ENCODE data around the gene SDK2. TPM values are rescaled to one million over a fixed set of nuclear protein-coding genes. Genes with fewer than 3 reads are reported as not detected.

Gene SDK2
- polyA plus RNA-seq, 1 of the 3 experiments (the other 2 are of a cell fraction) = 0.02 TPM

GRCh38 chr17:73431401-73432205, 212.6 kb downstream of the SDK2 start (continued):
- TF ChIP-seq, protein P1, sequence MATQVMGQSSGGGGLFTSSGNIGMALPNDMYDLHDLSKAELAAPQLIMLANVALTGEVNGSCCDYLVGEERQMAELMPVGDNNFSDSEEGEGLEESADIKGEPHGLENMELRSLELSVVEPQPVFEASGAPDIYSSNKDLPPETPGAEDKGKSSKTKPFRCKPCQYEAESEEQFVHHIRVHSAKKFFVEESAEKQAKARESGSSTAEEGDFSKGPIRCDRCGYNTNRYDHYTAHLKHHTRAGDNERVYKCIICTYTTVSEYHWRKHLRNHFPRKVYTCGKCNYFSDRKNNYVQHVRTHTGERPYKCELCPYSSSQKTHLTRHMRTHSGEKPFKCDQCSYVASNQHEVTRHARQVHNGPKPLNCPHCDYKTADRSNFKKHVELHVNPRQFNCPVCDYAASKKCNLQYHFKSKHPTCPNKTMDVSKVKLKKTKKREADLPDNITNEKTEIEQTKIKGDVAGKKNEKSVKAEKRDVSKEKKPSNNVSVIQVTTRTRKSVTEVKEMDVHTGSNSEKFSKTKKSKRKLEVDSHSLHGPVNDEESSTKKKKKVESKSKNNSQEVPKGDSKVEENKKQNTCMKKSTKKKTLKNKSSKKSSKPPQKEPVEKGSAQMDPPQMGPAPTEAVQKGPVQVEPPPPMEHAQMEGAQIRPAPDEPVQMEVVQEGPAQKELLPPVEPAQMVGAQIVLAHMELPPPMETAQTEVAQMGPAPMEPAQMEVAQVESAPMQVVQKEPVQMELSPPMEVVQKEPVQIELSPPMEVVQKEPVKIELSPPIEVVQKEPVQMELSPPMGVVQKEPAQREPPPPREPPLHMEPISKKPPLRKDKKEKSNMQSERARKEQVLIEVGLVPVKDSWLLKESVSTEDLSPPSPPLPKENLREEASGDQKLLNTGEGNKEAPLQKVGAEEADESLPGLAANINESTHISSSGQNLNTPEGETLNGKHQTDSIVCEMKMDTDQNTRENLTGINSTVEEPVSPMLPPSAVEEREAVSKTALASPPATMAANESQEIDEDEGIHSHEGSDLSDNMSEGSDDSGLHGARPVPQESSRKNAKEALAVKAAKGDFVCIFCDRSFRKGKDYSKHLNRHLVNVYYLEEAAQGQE (IDR thresholded peaks at IDR 0.05; ENCODE audit: low read depth, low read length) = no peak
- TF ChIP-seq TCF12 (IDR thresholded peaks at IDR 0.05) = no peak
- TF ChIP-seq RFX5 (IDR thresholded peaks at IDR 0.05; ENCODE audit: low read length) = no peak

- Histone ChIP-seq H3K27me3 (ENCODE audit: insufficient read depth) (no peaks in the 10 kb centered on the region), H3K36me3 (replicated peaks in 1 of 2; ENCODE audit: control insufficient read depth in 1 of 2, insufficient read depth in 2 of 2, low read length in 1 of 2) (no peaks in the 10 kb centered on the region), H3K79me2 (ENCODE audit: insufficient read depth) (no peaks in the 10 kb centered on the region), H3K4me3 (ENCODE audit: low read depth in 2 of 2, low read length in 1 of 2) (no peak overlapping the region), H3K9me2 (no peaks in the 10 kb centered on the region), H4K20me1 (ENCODE audit: insufficient read depth) (no peaks in the 10 kb centered on the region), H2AFZ (ENCODE audit: low read depth) (no peak overlapping the region), H3K27ac (ENCODE audit: low read depth in 2 of 2, low read length in 1 of 2) (no peak overlapping the region), H3K4me2 (no peak overlapping the region), H3F3A (replicated peaks; ENCODE audit: insufficient read depth) (no peaks in the 10 kb centered on the region), H3K9ac (no peak overlapping the region), H3K4me1 (ENCODE audit: control insufficient read depth in 1 of 2, insufficient read depth in 2 of 2, low read depth in 1 of 2, low read length in 1 of 2) (peaks cover 0 to 12% of the 10 kb centered on the region in 2 experiments; a peak in 1 of 4 replicates), H3K9me3 (no peaks in the 10 kb centered on the region)
- POLR2A ChIA-PET = no interaction called here
- WGBS (ENCODE audit: low lambda C conversion rate) = 47% methylated on average over 8 of the region's 8 CpGs
- DNase-seq = no peak
- CTCF ChIA-PET = interaction anchor here (0.9 to 8.7 kb wide), 34 partner anchors 15 to 769 kb away, joined by 3 to 118 read pairs (median 14); partner anchors contain the start of gene SDK2
- no peak for TF ChIP-seq FOSL2 (IDR thresholded peaks at IDR 0.05; ENCODE audit: borderline replicate concordance, low read depth)
- TF ChIP-seq USF2 (IDR thresholded peaks at IDR 0.05; ENCODE audit: borderline replicate concordance, low read depth, low read length) = no peak
Observed at GRCh38 chr17:73430848-73431247, 213.4 kb downstream of the SDK2 start.

- Histone ChIP-seq H3F3A (replicated peaks; ENCODE audit: insufficient read depth) (no peaks in the 10 kb centered on the region), H3K27ac (ENCODE audit: low read depth in 2 of 2, low read length in 1 of 2) (no peak overlapping the region), H3K27me3 (ENCODE audit: insufficient read depth) (no peaks in the 10 kb centered on the region), H3K4me2 (no peak overlapping the region), H3K9me2 (no peaks in the 10 kb centered on the region), H2AFZ (ENCODE audit: low read depth) (no peak overlapping the region), H3K9ac (no peak overlapping the region), H3K4me1 (ENCODE audit: control insufficient read depth in 1 of 2, insufficient read depth in 2 of 2, low read depth in 1 of 2, low read length in 1 of 2) (peaks cover 0 to 12% of the 10 kb centered on the region in 2 experiments; a peak in 1 of 4 replicates), H4K20me1 (ENCODE audit: insufficient read depth) (no peaks in the 10 kb centered on the region), H3K79me2 (ENCODE audit: insufficient read depth) (no peaks in the 10 kb centered on the region), H3K4me3 (ENCODE audit: low read depth in 2 of 2, low read length in 1 of 2) (no peak overlapping the region), H3K36me3 (replicated peaks in 1 of 2; ENCODE audit: control insufficient read depth in 1 of 2, insufficient read depth in 2 of 2, low read length in 1 of 2) (no peaks in the 10 kb centered on the region), H3K9me3 (no peaks in the 10 kb centered on the region)
- no peak for DNase-seq
- 57% methylated on average over 8 of the region's 9 CpGs for WGBS (ENCODE audit: low lambda C conversion rate)
- ChIA-PET CTCF (interaction anchor here (0.7 to 8.7 kb wide), 108 partner anchors 8 to 873 kb away, joined by 3 to 118 read pairs (median 6); partner anchors contain the start of gene SDK2), POLR2A (interaction anchor here (0.7 kb wide), 1 partner anchor 170 kb away, joined by 3 read pairs; no protein-coding TSS in a partner anchor)
- TF ChIP-seq MEF2A (IDR thresholded peaks at IDR 0.05; ENCODE audit: borderline replicate concordance, low read depth) = no peak
- TF ChIP-seq CHD2 (IDR thresholded peaks at IDR 0.05; ENCODE audit: low read length, partially characterized antibody) = no peak
- TF ChIP-seq, protein P2, sequence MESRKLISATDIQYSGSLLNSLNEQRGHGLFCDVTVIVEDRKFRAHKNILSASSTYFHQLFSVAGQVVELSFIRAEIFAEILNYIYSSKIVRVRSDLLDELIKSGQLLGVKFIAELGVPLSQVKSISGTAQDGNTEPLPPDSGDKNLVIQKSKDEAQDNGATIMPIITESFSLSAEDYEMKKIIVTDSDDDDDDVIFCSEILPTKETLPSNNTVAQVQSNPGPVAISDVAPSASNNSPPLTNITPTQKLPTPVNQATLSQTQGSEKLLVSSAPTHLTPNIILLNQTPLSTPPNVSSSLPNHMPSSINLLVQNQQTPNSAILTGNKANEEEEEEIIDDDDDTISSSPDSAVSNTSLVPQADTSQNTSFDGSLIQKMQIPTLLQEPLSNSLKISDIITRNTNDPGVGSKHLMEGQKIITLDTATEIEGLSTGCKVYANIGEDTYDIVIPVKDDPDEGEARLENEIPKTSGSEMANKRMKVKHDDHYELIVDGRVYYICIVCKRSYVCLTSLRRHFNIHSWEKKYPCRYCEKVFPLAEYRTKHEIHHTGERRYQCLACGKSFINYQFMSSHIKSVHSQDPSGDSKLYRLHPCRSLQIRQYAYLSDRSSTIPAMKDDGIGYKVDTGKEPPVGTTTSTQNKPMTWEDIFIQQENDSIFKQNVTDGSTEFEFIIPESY (IDR thresholded peaks at IDR 0.05; ENCODE audit: borderline replicate concordance, low read depth) = no peak
- no peak for TF ChIP-seq RCOR1 (IDR thresholded peaks at IDR 0.05; ENCODE audit: low read length)
- no peak for TF ChIP-seq RXRA (IDR thresholded peaks at IDR 0.05; ENCODE audit: borderline replicate concordance, low read depth)
- TF ChIP-seq, protein P3, sequence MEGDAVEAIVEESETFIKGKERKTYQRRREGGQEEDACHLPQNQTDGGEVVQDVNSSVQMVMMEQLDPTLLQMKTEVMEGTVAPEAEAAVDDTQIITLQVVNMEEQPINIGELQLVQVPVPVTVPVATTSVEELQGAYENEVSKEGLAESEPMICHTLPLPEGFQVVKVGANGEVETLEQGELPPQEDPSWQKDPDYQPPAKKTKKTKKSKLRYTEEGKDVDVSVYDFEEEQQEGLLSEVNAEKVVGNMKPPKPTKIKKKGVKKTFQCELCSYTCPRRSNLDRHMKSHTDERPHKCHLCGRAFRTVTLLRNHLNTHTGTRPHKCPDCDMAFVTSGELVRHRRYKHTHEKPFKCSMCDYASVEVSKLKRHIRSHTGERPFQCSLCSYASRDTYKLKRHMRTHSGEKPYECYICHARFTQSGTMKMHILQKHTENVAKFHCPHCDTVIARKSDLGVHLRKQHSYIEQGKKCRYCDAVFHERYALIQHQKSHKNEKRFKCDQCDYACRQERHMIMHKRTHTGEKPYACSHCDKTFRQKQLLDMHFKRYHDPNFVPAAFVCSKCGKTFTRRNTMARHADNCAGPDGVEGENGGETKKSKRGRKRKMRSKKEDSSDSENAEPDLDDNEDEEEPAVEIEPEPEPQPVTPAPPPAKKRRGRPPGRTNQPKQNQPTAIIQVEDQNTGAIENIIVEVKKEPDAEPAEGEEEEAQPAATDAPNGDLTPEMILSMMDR (IDR thresholded peaks at IDR 0.05) = no peak
- TF ChIP-seq NFIC (IDR thresholded peaks at IDR 0.05; ENCODE audit: borderline replicate concordance) = no peak
- no peak for TF ChIP-seq TEAD4 (IDR thresholded peaks at IDR 0.05; ENCODE audit: borderline replicate concordance, insufficient read depth)
- TF ChIP-seq ELF1 (IDR thresholded peaks at IDR 0.05) = no peak
- TF ChIP-seq GATA2 (CRISPR knock-in tag; IDR thresholded peaks at IDR 0.05) = no peak
- TF ChIP-seq GABPA (IDR thresholded peaks at IDR 0.05; ENCODE audit: low read depth) = no peak
- no peak for TF ChIP-seq FOSL2 (IDR thresholded peaks at IDR 0.05; ENCODE audit: borderline replicate concordance, low read depth)
Observed at GRCh38 chr17:73430165-73430680, 214.0 kb downstream of the SDK2 start.
